ENCODE results near the gene AQP6. TPM values are rescaled to one million over a fixed set of nuclear protein-coding genes. Genes with fewer than 3 reads are reported as not detected.

Gene AQP6
- total and polyA plus RNA-seq, 10 of the 15 experiments (the other 5 are each of a cell fraction or from before 2014, with no cell fraction given) = not detected

DNA sequence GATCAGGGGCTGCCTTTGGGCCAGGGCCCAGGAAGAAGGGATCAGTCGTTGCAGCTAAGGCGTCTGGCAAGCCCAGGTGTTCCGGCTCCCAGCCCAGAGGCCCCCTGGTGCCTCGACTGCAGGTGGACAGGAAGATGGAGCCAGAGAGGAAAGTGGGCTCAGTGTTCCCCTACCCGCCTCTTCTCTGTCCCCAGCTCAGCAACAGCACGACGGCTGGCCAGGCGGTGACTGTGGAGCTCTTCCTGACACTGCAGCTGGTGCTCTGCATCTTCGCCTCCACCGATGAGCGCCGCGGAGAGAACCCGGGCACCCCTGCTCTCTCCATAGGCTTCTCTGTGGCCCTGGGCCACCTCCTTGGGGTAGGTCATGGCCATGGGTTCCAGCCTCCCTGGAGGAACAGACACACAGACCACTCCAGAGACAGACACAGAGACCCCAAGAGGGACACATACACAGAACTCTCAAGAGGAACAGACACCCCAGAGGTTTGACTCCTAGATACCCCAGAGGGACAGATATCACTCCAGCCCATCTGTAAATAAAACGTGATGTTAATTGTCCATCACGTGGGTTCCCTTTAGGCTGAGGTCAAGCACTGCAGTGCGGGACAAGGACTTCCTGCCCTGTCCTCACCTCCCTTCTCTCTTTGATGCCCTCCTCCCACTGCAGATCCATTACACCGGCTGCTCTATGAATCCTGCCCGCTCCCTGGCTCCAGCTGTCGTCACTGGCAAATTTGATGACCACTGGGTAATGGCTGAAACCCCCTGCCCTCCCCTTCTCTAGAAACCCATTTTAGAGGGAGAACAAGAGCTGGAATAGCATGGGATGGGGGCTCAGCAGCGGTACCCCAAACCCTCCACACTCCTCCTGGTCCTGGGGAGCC is 18.5 kb upstream of the AQP6 start:
- BruUV-seq (replicated peaks) = no TSS peak
- DNase-seq (ENCODE audit: low read depth, low spot score) = no peak
- no peaks in the 10 kb centered on the region; the same call in 2 of the 3 replicates for H3K9me3 ChIP-seq (replicated peaks; ENCODE audit: control insufficient read depth, insufficient read depth, low read length)
- no peak for FAIRE-seq
- ChIA-PET RAD21 (ENCODE audit: unreplicated experiment) (no interaction called here), SMC1A (ENCODE audit: uncharacterized antibody, unreplicated experiment) (no interaction called here), CTCF (interaction anchor here (0.6 to 1.7 kb wide), 7 partner anchors 9 to 117 kb away, joined by 3 to 6 read pairs (median 3); no protein-coding TSS in a partner anchor), POLR2A (no interaction called here)
- H3K9ac ChIP-seq (ENCODE audit: control insufficient read depth, insufficient read depth, low read length) = no peak overlapping the region
- H3K4me1 ChIP-seq (ENCODE audit: control insufficient read depth, insufficient read depth, low read length) = no peaks in the 10 kb centered on the region
- TF ChIP-seq, protein P1, sequence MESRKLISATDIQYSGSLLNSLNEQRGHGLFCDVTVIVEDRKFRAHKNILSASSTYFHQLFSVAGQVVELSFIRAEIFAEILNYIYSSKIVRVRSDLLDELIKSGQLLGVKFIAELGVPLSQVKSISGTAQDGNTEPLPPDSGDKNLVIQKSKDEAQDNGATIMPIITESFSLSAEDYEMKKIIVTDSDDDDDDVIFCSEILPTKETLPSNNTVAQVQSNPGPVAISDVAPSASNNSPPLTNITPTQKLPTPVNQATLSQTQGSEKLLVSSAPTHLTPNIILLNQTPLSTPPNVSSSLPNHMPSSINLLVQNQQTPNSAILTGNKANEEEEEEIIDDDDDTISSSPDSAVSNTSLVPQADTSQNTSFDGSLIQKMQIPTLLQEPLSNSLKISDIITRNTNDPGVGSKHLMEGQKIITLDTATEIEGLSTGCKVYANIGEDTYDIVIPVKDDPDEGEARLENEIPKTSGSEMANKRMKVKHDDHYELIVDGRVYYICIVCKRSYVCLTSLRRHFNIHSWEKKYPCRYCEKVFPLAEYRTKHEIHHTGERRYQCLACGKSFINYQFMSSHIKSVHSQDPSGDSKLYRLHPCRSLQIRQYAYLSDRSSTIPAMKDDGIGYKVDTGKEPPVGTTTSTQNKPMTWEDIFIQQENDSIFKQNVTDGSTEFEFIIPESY (IDR thresholded peaks at IDR 0.05) = no peak
- no peak for TF ChIP-seq POLR2A (IDR thresholded peaks at IDR 0.05; ENCODE audit: low read depth, low read length)
- no peak for TF ChIP-seq BRCA1 (IDR thresholded peaks at IDR 0.05; ENCODE audit: low read depth, low read length)
- no peak for TF ChIP-seq NRF1 (conservative IDR thresholded peaks at IDR 0.05; ENCODE audit: low read depth, low read length)
- TF ChIP-seq FOXK2 (IDR thresholded peaks at IDR 0.05) = no peak
- no peak for TF ChIP-seq MXI1 (IDR thresholded peaks at IDR 0.05; ENCODE audit: low read depth, low read length)
- no peak for TF ChIP-seq STAT3 (IDR thresholded peaks at IDR 0.05; ENCODE audit: low read depth, low read length)
- no peak for TF ChIP-seq ETV6 (conservative IDR thresholded peaks at IDR 0.05 in 1 of 2, IDR thresholded peaks at IDR 0.05 in 1 of 2; ENCODE audit: borderline replicate concordance in 1 of 2, low read depth in 1 of 2)
- TF ChIP-seq RUNX3 (IDR thresholded peaks at IDR 0.05; ENCODE audit: low read length) = no peak
- no peak for TF ChIP-seq PML (IDR thresholded peaks at IDR 0.05; ENCODE audit: low read length)
- TF ChIP-seq RCOR1 (conservative IDR thresholded peaks at IDR 0.05; ENCODE audit: low read depth, low read length) = no peak
- TF ChIP-seq TAF1 (IDR thresholded peaks at IDR 0.05; ENCODE audit: borderline replicate concordance, low read depth, low read length) = no peak
- TF ChIP-seq, protein P2, sequence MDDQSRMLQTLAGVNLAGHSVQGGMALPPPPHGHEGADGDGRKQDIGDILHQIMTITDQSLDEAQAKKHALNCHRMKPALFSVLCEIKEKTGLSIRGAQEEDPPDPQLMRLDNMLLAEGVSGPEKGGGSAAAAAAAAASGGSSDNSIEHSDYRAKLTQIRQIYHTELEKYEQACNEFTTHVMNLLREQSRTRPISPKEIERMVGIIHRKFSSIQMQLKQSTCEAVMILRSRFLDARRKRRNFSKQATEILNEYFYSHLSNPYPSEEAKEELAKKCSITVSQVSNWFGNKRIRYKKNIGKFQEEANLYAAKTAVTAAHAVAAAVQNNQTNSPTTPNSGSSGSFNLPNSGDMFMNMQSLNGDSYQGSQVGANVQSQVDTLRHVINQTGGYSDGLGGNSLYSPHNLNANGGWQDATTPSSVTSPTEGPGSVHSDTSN (IDR thresholded peaks at IDR 0.05; ENCODE audit: insufficient replicate concordance, low read depth, low read length) = no peak
- no peak for TF ChIP-seq EGR1 (IDR thresholded peaks at IDR 0.05; ENCODE audit: borderline replicate concordance in 1 of 2, low read depth in 2 of 2, low read length in 2 of 2)
- H3K4me2 ChIP-seq (ENCODE audit: control insufficient read depth, insufficient read depth) = no peak overlapping the region
- H3K79me2 ChIP-seq (ENCODE audit: control insufficient read depth, insufficient read depth, low read length) = no peaks in the 10 kb centered on the region
- no peak for ATAC-seq
- WGBS (ENCODE audit: insufficient coverage, insufficient replicate concordance, low lambda C conversion rate, missing lambda C conversion rate) = 40% methylated on average over 20 of the region's 21 CpGs
- H3K27ac ChIP-seq (ENCODE audit: control insufficient read depth, insufficient read depth) = no peak overlapping the region
- in situ Hi-C loops (cut with MboI) = no loop called here
- H4K20me1 ChIP-seq (ENCODE audit: control insufficient read depth, insufficient read depth) = no peaks in the 10 kb centered on the region
- intact Hi-C loops (cut with micrococcal nuclease; ENCODE audit: unreplicated experiment) = no loop called here
- H2AFZ ChIP-seq (ENCODE audit: control insufficient read depth, low read depth, low read length) = no peak overlapping the region
- H3K36me3 ChIP-seq (ENCODE audit: control insufficient read depth in 2 of 2, insufficient read depth in 2 of 2, low read length in 1 of 2) = no peaks in the 10 kb centered on the region
- H3K4me3 ChIP-seq = no peak overlapping the region
- H3K27me3 ChIP-seq (replicated peaks in 1 of 2; ENCODE audit: control insufficient read depth in 2 of 2, insufficient read depth in 2 of 2, low read length in 1 of 2) = peaks cover 9 to 19% of the 10 kb centered on the region in 2 experiments
